Testis (tissue), 3 donors: ENCODE results near the gene LRRC15. TPM values are rescaled to one million over a fixed set of nuclear protein-coding genes. Genes with fewer than 3 reads are reported as not detected.

Experiments
- DNase-seq: peaks from one replicate; pipeline ENCODE4 v3.0.0-alpha.2; 2019
- H3K27ac ChIP-seq, 2 donors: fragments of 200-600 bp; sonication (generic); one replicate each; pipeline ENCODE4 v1.5.1; 2019
- H3K27me3 ChIP-seq: fragments of 200-600 bp; sonication (generic); one replicate; pipeline ENCODE4 v1.5.1; 2019
- H3K36me3 ChIP-seq: fragments of 200-600 bp; sonication (generic); one replicate; pipeline ENCODE4 v1.5.1; 2017; ENCODE audit warnings: low read depth; ENCODE audit errors: missing control alignments
- H3K4me1 ChIP-seq: fragments of 200-600 bp; sonication (generic); one replicate; pipeline ENCODE4 v1.5.1; 2019
- H3K4me3 ChIP-seq, 2 donors: fragments of 200-600 bp; sonication (generic); one replicate each; pipeline ENCODE4 v1.5.1; 2017 to 2019
- H3K9me3 ChIP-seq: fragments of 200-600 bp; sonication (generic); one replicate; pipeline ENCODE4 v1.5.1; 2017
- POLR2A ChIP-seq: fragments of 450-650 bp; IDR thresholded peaks from one replicate; pipeline ENCODE4 v1.6.1; 2017; ENCODE audit warnings: antibody characterized with exemption, mild to moderate bottlenecking, moderate library complexity
- WGBS, 2 donors: methylation state at CpG; one replicate each; pipeline ENCODE4 v1.1.5; 2018; 5-methylcytosine and 5-hydroxymethylcytosine counted together
- intact Hi-C: fragments of 100-400 bp; cut with DNase I; formaldehyde crosslinking; loops from one replicate; pipeline ENCODE4 v1.15.1; 2023; ENCODE audit warnings: low total_unique reads
- polyA plus RNA-seq: library from polyadenylated mRNA; stranded (reverse); fragments of 350-450 nt; fragmentation: Illumina TruSeq; extraction: RNeasy Lipid Tissue Mini Kit (QIAGEN cat#74804); gene quantifications from one replicate; pipeline ENCODE4 v1.2.3, GENCODE V29; 2014; ENCODE audit warnings: low read depth, low replicate concordance; ENCODE audit not compliant: insufficient read depth
- total RNA-seq, 2 donors: library from RNA; depleted of rRNA; stranded (reverse); fragments of >200 nt; gene quantifications; one replicate each; pipeline ENCODE4 v1.2.3, GENCODE V29; 2016
- TF ChIP-seq, protein P1 (sequence below), 3 experiments: fragments of 450-650 bp in 2 of 3; fragments of 200-600 bp in 1 of 3; sonication (generic) in 1 of 3; IDR thresholded peaks; one replicate each; pipeline ENCODE4 v1.5.1; 2016 to 2019; ENCODE audit warnings: antibody characterized with exemption in 3 of 3, mild to moderate bottlenecking in 2 of 3, moderate library complexity in 1 of 3

Gene LRRC15
- total and polyA plus RNA-seq, 3 donors from 2014 or later: 0.06 to 0.75 TPM; not detected in 1

DNA sequence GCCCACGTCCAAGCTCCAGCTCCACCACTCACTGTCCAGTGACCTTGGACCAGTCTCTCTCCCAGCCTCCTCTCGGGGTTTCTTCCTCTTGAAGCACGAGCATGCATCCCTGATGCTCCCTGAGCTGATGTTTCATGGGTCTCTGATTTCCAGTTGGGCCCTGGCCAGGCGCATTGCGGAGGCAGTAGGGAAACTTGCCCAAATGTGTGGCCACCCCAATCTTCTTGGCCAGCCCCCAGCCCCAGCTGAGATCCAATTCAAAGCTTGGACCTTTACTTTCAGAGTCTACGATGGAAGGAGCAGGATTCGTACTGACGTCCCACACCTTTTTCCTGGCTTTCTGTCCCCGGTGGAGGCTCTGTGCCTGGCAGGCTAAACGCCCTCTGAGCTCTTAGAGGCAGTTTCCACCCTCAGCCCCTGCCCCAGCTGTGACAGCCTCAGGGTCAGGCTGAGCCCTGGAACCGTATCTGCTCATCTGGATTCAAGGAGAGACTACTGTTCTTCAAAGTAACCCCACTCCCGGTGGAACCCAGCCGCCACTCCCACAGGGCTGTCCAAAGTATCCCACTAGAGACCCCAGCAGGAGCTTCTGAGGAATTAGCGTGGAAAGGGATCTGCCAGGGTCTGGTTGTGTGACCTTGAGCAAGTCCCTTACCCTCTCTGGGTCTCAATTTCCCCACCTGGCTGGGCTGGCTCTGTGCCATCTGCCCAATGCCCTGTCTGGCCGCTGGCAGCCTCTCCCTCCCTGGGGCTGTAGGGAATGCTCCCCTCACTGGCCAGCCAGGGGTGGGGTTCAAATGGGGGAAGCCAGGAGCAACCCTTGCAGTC, 55.8 kb downstream of the LRRC15 start:
- no peaks in the 10 kb centered on the region for H3K27me3 ChIP-seq
- H3K4me1 ChIP-seq: peaks cover 28% of the 10 kb centered on the region
- no peak overlapping the region for H3K27ac ChIP-seq
- intact Hi-C loops: loop anchor here (2.0 kb wide), 1 partner anchor 533 kb away; no protein-coding TSS in a partner anchor
- whole genome bisulfite sequencing, 2 donors: 41% methylated on average over 10 to 15 of the region's 15 CpGs
- DNase-seq: peak; percentile 70
- H3K9me3 ChIP-seq: no peaks in the 10 kb centered on the region
- H3K4me3 ChIP-seq: no peak overlapping the region
- no peak for TF ChIP-seq POLR2A
- TF ChIP-seq, protein P1, sequence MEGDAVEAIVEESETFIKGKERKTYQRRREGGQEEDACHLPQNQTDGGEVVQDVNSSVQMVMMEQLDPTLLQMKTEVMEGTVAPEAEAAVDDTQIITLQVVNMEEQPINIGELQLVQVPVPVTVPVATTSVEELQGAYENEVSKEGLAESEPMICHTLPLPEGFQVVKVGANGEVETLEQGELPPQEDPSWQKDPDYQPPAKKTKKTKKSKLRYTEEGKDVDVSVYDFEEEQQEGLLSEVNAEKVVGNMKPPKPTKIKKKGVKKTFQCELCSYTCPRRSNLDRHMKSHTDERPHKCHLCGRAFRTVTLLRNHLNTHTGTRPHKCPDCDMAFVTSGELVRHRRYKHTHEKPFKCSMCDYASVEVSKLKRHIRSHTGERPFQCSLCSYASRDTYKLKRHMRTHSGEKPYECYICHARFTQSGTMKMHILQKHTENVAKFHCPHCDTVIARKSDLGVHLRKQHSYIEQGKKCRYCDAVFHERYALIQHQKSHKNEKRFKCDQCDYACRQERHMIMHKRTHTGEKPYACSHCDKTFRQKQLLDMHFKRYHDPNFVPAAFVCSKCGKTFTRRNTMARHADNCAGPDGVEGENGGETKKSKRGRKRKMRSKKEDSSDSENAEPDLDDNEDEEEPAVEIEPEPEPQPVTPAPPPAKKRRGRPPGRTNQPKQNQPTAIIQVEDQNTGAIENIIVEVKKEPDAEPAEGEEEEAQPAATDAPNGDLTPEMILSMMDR (IDR thresholded peaks at IDR 0.05): no peak
- H3K36me3 ChIP-seq: no peaks in the 10 kb centered on the region

DNA sequence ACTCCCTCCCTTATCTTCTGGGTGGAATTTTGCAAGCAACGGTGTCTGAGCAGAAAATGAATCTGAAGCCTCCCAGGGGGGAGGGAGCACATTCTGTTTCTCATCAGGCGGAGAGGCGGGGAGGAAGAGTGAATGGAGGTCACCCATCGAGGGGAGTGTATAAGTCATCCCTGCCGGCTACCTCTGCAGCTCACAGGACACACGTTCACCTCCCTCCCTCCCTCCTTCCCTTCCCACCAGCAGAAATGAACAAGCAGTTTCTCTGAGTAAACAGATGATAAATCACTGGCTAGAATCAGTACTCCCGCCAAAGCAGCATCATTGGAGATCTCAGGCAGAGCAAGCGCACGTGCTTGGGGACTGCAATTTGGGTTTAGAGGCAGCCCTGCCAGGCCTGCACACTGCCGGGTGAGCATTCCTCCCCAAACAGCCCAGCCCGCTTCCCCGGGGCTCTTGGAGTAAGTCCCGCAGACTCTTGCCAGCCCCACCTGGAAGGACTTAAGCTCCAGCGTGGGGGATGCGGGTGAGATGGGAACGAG, 56.7 kb downstream of the LRRC15 start:
- Histone ChIP-seq H3K4me1 (peaks cover 32% of the 10 kb centered on the region), H3K4me3 (no peak overlapping the region), H3K27me3 (no peaks in the 10 kb centered on the region), H3K27ac (no peak overlapping the region), H3K9me3 (no peaks in the 10 kb centered on the region), H3K36me3 (no peaks in the 10 kb centered on the region)
- 22 to 29% methylated on average over 16 of the region's 16 CpGs for WGBS, 2 donors
- peak; percentile 76 for DNase-seq
- intact Hi-C loops: no loop called here
- no peak for TF ChIP-seq POLR2A
- TF ChIP-seq, protein P1 (IDR thresholded peaks at IDR 0.05): no peak

DNA sequence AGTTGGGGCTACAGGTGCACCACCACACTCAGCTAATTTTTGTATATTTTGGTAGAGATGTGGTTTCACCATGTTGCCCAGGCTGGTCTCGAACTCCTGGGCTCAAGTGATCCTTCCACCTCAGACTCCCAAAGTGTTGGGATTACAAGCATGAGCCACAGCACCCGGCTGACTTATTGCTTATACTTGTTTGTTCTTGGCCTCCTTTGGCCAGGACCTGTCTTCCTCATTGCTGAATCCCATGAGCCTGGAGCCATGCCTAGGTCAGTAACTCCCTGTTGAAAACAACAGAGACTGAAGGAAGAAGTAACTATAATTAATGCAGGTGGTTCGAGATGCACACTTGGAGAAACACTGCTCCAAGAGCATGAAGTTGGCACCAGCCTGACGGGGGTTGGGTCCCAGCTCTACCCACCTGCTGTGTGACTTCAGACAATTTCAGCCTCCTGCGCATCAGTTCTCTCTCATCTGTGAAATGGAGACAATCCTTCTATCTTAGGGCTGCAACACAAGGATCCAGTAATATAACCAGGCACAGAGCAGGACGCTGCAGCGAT, 57.3 kb downstream of the LRRC15 start:
- no peak for DNase-seq
- Histone ChIP-seq H3K4me1 (peaks cover 32% of the 10 kb centered on the region), H3K36me3 (no peaks in the 10 kb centered on the region), H3K27me3 (no peaks in the 10 kb centered on the region), H3K4me3 (no peak overlapping the region), H3K9me3 (no peaks in the 10 kb centered on the region), H3K27ac (no peak overlapping the region)
- intact Hi-C loops: no loop called here
- no peak for TF ChIP-seq POLR2A
- TF ChIP-seq, protein P1 (IDR thresholded peaks at IDR 0.05): no peak
- 54 to 57% methylated on average over 7 of the region's 7 CpGs for WGBS, 2 donors

DNA sequence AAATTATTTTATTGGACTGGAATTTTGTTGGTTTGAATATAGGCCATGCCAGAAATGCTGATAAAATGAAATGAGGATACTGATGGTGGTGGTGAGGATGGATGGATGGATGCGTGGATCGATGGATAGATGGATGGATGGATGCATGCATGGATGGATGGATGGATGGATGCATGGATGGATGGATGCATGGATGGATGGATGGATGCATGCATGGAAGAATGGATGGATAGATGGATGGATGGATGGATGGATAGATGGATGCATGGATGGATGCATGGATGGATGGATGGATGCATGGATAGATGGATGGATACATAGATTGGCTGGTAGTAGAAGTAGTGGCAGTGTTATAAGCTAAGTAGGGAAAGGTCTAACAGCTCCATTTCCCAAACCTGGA, 58.5 kb downstream of the LRRC15 start:
- no peak for DNase-seq
- no peak overlapping the region for H3K4me3 ChIP-seq
- H3K36me3 ChIP-seq: no peaks in the 10 kb centered on the region
- intact Hi-C loops: no loop called here
- H3K27ac ChIP-seq: no peak overlapping the region
- no peak for TF ChIP-seq POLR2A
- TF ChIP-seq, protein P1 (IDR thresholded peaks at IDR 0.05): no peak
- 97 to 98% methylated on average over 2 of the region's 2 CpGs for WGBS, 2 donors
- H3K4me1 ChIP-seq: peaks cover 29% of the 10 kb centered on the region
- no peaks in the 10 kb centered on the region for H3K27me3 ChIP-seq
- no peaks in the 10 kb centered on the region for H3K9me3 ChIP-seq
